Measurements from ENCODE around the gene MAPK8IP2.

MAPK8IP2 gene

DNA sequence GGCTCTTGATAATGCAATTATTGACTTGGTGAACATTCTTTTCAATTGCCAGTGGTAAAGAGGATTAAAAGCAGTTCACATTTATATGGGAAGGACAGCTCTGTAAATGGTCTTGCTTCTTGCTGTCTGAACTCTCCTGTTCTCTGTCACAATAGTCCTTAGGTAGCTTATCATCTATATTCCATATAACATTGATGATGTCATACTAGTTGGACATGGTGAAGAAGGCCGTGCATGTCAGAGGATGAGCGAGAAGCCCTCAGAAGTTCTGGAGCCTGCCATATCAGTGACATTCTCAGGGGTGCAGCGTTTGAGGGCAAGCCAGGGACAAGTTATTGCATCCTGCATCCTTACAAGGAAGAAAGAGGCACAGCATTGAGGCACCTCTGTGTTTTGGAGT is 15.4 kb upstream of the MAPK8IP2 start:
- Histone ChIP-seq H3K27ac (ENCODE audit: low read depth, low read length, poor library complexity, severe bottlenecking) (no peak overlapping the region), H3K4me3 (ENCODE audit: low read depth, low read length, poor library complexity, severe bottlenecking) (no peak overlapping the region), H3K9me2 (ENCODE audit: low read depth, low read length) (no peaks in the 10 kb centered on the region), H3K79me2 (ENCODE audit: insufficient read depth, low read length) (0 out of 2 replicates have a peak, but pooled peaks cover 5% of the 10 kb centered on the region), H3F3A (ENCODE audit: insufficient read depth, low read length) (no peaks in the 10 kb centered on the region), H3K9me3 (ENCODE audit: low read length) (no peaks in the 10 kb centered on the region), H4K20me1 (ENCODE audit: insufficient read depth, low read length) (no peaks in the 10 kb centered on the region), H3K36me3 (ENCODE audit: insufficient read depth, low read length) (peaks cover 18% of the 10 kb centered on the region), H3K4me1 (ENCODE audit: insufficient read depth, low read length, severe bottlenecking) (peaks cover 17% of the 10 kb centered on the region), H3K9ac (ENCODE audit: low read length) (no peak overlapping the region), H3K27me3 (ENCODE audit: insufficient read depth, low read length) (no peaks in the 10 kb centered on the region), H2AFZ (ENCODE audit: low read length) (no peak overlapping the region), H3K4me2 (ENCODE audit: low read length) (no peak overlapping the region)
- no peak for TF ChIP-seq EZH2 (IDR thresholded peaks at IDR 0.05; ENCODE audit: borderline replicate concordance, low read length)
- TF ChIP-seq CTCF (IDR thresholded peaks at IDR 0.05; ENCODE audit: low read length), result no peak

GRCh38 chr22:50585781-50586180 is 14.8 kb upstream of the MAPK8IP2 start:
- H2AFZ ChIP-seq (ENCODE audit: low read length), result no peak overlapping the region
- no peak for TF ChIP-seq EZH2 (IDR thresholded peaks at IDR 0.05; ENCODE audit: borderline replicate concordance, low read length)
- TF ChIP-seq CTCF (IDR thresholded peaks at IDR 0.05; ENCODE audit: low read length), result no peak
- no peaks in the 10 kb centered on the region for H3K9me2 ChIP-seq (ENCODE audit: low read depth, low read length)
- no peak overlapping the region for H3K4me2 ChIP-seq (ENCODE audit: low read length)
- no peak overlapping the region for H3K9ac ChIP-seq (ENCODE audit: low read length)
- peaks cover 17% of the 10 kb centered on the region for H3K4me1 ChIP-seq (ENCODE audit: insufficient read depth, low read length, severe bottlenecking)
- H3K27me3 ChIP-seq (ENCODE audit: insufficient read depth, low read length), result no peaks in the 10 kb centered on the region
- H3K36me3 ChIP-seq (ENCODE audit: insufficient read depth, low read length), result peaks cover 15% of the 10 kb centered on the region
- H3K9me3 ChIP-seq (ENCODE audit: low read length), result no peaks in the 10 kb centered on the region
- H4K20me1 ChIP-seq (ENCODE audit: insufficient read depth, low read length), result no peaks in the 10 kb centered on the region
- no peaks in the 10 kb centered on the region for H3F3A ChIP-seq (ENCODE audit: insufficient read depth, low read length)
- no peak overlapping the region for H3K4me3 ChIP-seq (ENCODE audit: low read depth, low read length, poor library complexity, severe bottlenecking)
- H3K27ac ChIP-seq (ENCODE audit: low read depth, low read length, poor library complexity, severe bottlenecking), result no peak overlapping the region
- H3K79me2 ChIP-seq (ENCODE audit: insufficient read depth, low read length), result 0 out of 2 replicates have a peak, but pooled peaks cover 5% of the 10 kb centered on the region

DNA sequence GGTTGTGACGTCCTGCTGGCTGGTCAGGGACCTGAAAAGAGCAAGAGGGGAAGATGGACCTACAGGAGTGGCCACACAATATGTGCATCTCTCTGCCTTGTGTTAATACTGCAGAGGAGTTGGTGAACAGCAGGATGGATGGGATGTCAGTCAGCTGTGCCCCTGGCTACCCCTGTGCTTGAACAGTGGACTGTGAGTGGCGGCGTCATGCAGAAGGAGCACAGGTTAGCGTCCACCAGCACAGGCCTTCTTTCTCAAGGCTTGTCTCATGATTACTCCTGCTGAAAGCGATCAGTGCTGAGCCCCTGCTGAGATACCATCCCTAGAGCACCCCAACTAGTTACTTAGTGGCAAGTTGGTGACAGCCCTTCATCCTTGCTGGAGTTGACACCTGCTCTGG is 14.2 kb upstream of the MAPK8IP2 start:
- no peak overlapping the region for H3K27ac ChIP-seq (ENCODE audit: low read depth, low read length, poor library complexity, severe bottlenecking)
- TF ChIP-seq CTCF (IDR thresholded peaks at IDR 0.05; ENCODE audit: low read length) (no peak), EZH2 (IDR thresholded peaks at IDR 0.05; ENCODE audit: borderline replicate concordance, low read length) (no peak)
- H3K4me2 ChIP-seq (ENCODE audit: low read length), result no peak overlapping the region
- H4K20me1 ChIP-seq (ENCODE audit: insufficient read depth, low read length), result no peaks in the 10 kb centered on the region
- H3K9me3 ChIP-seq (ENCODE audit: low read length), result no peaks in the 10 kb centered on the region
- H3K4me1 ChIP-seq (ENCODE audit: insufficient read depth, low read length, severe bottlenecking), result peaks cover 13% of the 10 kb centered on the region
- no peak overlapping the region for H3K9ac ChIP-seq (ENCODE audit: low read length)
- H3F3A ChIP-seq (ENCODE audit: insufficient read depth, low read length), result no peaks in the 10 kb centered on the region
- no peak overlapping the region for H2AFZ ChIP-seq (ENCODE audit: low read length)
- 0 out of 2 replicates have a peak, but pooled peaks cover 5% of the 10 kb centered on the region for H3K79me2 ChIP-seq (ENCODE audit: insufficient read depth, low read length)
- no peak overlapping the region for H3K4me3 ChIP-seq (ENCODE audit: low read depth, low read length, poor library complexity, severe bottlenecking)
- no peaks in the 10 kb centered on the region for H3K9me2 ChIP-seq (ENCODE audit: low read depth, low read length)
- H3K27me3 ChIP-seq (ENCODE audit: insufficient read depth, low read length), result no peaks in the 10 kb centered on the region
- peaks cover 15% of the 10 kb centered on the region for H3K36me3 ChIP-seq (ENCODE audit: insufficient read depth, low read length)

Measured in OCI-LY1 (cell line).